GM18907 (cell line): ENCODE measurements around the gene PDE3A.

Source experiments
- ATAC-seq: cut with Tn5 transposase; IDR thresholded peaks from one replicate; pipeline ENCODE4 v1.9.1; 2021; ENCODE audit warnings: mild to moderate bottlenecking, moderate library complexity; ENCODE audit not compliant: unreplicated experiment

Gene PDE3A

DNA sequence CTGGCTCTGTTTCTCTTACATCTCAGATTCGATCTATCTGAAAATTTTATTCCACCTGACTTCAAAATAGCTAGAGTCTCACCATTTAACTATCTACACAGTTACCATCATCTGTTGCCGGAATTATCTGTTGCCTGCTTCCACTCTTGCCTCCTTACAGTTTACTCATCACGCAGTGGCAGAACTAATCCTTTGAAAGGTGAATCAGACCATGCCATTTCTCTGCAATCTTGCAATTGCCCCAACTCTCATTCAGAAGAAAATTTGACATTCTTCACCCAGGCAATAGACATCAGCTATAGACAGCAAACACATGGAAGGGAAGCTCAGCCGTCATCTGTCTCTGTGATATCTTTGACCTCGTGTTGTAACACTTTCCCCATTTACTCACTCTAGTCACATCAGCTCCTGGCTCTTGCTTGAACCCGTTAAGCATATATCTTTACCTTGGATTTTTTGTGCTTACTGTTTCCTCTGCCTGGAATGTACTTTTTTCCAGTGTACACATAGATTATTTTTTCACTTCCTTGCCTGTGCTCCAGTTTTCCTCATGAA, 85.5 kb downstream of the PDE3A start:
- ATAC-seq = no peak

GRCh38 chr12:20455001-20455706, 86.8 kb downstream of the PDE3A start:
- ATAC-seq = no peak

DNA sequence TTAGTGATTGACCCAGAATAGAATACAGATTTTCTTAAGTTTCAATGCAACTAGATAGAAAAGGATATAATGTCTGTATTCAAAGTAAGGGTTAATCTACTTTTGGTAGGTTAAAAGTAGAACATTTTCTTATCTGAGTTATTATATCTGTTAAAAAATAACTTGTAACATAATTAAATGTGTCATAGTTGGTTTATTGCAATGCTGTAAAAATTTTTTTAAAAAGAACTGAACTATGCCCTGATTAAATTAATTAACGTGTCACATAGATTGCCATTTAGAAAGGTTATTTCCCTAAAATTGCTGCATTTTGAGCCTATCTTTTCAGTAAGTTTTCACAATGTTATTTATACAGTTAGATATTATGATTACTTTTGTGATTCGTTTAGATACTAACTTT, 89.2 kb downstream of the PDE3A start:
- no peak for ATAC-seq

- ATAC-seq = no peak
Measured at GRCh38 chr12:20458011-20458410, 89.7 kb downstream of the PDE3A start.

DNA sequence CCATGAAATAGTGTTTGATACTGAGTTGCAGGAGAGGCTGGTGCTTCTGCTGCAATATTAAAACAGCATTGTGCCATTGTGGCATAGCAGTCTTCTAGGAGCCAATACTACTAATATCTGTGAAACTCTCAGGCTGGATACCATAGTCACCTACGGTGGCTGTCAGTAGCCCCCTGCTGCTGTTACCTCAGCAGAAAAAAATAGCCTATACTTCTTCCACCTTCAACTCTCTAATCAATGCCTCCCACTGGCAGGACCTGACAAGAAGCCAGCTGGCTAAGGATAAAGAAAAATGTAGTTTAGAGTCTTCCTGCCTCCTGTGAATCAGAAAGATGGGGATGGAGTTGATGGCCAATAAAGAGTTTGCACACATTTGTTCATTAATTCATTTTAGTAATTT, 91.6 kb downstream of the PDE3A start:
- no peak for ATAC-seq

DNA sequence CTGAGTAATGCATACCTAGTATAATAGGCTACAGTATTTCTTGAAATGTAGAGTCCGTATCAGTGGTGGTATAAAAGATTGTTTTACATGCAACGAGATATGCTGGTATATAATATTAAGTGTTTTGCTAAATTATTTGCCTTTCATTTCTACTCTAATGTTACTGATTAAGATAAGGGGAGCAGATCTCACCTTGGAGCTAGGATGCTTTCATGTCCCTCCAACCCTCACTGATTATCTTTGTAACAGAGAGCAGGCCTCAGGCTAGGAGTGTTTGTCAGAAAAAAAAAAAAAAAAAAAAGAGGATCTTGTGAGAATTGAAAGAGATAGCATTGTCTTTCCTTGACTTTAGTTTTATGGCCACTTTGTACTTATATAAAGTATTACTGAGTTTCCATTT, 92.6 kb downstream of the PDE3A start:
- no peak for ATAC-seq

GRCh38 chr12:20463913-20464524, 95.7 kb downstream of the PDE3A start:
- no peak for ATAC-seq

DNA sequence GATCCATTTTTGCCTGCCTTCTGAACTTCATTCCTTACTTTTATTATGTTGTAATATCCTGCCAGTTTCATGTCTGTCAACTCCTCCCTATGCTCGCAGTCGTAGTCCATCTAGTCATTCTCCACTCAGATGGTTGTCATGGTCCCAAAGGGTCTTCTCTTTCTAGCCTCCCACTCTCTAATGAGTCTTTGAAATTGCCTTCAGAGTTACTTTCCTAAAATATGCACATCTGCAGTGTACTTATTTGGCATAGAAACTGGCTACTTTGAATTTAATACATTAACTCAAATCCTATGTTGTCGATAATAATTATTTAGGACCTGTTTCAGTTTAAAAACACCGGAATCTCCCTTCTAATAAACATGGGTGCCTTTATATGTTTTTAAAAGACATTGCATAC, 101.0 kb downstream of the PDE3A start:
- ATAC-seq = no peak

DNA sequence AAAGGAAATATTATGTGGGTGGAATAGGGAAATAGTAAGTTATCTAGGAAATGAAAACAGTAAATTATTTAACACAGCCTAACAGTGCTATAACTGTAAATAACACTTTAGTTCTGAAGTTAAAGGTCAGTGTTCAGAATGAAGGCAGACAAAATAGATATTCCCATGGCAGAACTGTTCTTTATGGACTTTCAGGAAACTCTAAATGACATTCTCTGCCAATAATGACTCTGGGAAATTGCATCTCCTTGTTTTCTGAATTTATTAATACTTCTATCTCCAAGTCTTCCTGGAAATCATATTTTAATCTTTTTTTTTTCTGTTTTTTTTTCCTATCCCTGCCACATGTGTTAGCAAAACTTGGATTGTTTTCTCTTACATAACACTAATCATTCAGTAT, 101.4 kb downstream of the PDE3A start:
- no peak for ATAC-seq

DNA sequence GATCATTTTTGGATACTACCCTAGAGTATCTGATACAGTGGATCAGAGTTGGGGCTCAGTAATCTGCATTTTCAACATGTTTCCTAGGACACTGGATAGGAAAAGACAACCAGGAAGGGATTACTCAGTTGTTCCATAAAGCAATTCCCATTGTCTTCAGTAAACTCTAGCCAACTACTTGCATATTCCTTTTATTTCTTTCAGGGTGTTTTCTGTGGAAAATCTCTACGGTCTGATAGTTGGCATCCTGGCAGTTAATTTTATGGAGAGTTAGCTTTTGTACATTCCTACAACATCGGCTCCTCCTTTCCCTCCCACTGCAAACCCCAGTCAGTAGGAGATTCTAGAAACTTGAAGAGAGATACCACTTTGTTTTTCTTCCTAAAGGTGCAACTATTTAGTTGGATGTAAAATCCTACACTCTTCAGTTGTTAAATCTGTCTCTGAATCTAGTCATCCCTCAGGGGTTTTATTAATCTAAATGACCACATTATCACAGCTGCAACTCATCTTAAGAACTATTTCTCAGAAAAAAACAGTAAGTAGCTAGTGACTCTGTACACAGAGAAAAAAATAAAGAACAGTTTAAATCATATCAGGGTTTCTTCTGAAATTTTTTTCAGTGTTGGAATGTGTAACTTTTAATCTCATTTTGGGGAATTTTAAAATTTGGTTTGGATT, 103.9 kb downstream of the PDE3A start:
- ATAC-seq = no peak

- no peak for ATAC-seq
Measured at GRCh38 chr12:20473133-20473532, 104.8 kb downstream of the PDE3A start.

DNA sequence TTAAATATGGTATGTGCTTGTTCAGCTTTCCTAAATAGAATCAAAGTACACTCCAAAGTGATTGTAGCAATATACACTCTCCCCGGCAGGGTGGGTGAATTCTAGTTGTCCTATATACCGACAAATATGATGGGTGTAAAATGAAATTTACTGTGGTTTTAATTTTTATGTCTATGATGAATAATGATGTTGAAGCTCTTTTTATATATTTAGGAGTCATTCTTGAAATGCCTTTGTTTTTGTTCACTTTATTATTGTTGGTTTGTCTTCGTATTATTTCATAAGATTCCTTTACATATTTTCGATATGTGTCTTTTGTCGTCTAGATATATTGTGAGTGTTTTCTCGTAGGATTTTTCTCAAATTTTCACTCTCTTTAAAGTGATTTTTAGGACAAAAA, 105.7 kb downstream of the PDE3A start:
- ATAC-seq = no peak

- no peak for ATAC-seq
Measured at GRCh38 chr12:20474443-20474842, 106.1 kb downstream of the PDE3A start.

- ATAC-seq = no peak
Measured at GRCh38 chr12:20475542-20475941, 107.2 kb downstream of the PDE3A start.

- ATAC-seq = no peak
Measured at GRCh38 chr12:20476551-20476950, 108.2 kb downstream of the PDE3A start.

GRCh38 chr12:20477255-20477654, 108.9 kb downstream of the PDE3A start:
- ATAC-seq = no peak

GRCh38 chr12:20477672-20478071, 109.3 kb downstream of the PDE3A start:
- ATAC-seq = no peak

- ATAC-seq = no peak
Measured at GRCh38 chr12:20482491-20483054, 114.2 kb downstream of the PDE3A start.

DNA sequence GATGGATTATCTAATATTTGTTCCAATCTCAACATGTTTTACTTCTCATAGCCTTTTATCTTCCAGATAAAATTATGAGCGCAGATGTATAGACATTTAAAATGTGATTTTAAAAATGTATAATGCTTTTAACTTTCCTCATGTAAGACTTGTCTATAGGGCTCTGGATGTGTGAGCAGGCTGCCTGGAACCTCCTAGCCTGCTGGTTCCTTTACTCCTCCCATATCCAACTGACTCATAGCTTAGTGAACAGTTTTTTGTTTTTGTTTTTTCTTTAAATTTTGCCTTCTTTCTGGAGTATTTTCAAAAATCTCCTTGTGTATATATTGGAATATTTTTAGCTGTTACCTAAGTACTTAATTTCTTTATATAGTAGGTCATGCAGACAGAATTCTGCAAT, 115.4 kb downstream of the PDE3A start:
- ATAC-seq = no peak

GRCh38 chr12:20486233-20486632, 117.9 kb downstream of the PDE3A start:
- ATAC-seq = no peak

DNA sequence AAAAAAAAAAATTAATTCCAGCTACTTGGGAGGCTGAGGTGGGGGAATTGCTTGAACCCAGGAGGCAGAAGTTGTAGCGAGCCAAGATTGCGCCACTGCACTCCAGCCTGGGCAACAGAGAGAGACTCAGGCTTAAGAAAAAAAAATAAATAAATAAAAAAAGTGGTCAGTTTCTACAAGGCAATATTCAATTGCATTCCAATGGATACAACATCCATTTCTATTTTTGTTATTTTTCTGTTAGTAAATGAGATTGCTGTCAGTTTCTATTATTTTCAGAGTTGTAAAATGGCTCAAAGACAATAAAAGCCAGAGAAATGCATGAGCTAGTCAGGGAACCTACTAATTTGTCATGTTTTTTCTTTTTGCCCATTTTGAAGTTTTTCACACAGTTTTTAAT, 119.2 kb downstream of the PDE3A start:
- no peak for ATAC-seq

- ATAC-seq = no peak
Measured at GRCh38 chr12:20489645-20490044, 121.3 kb downstream of the PDE3A start.
